Right renal pelvis (tissue), 4 donors: ENCODE results near the gene KRT4. TPM values are rescaled to one million over a fixed set of nuclear protein-coding genes. Genes with fewer than 3 reads are reported as not detected.
"Not testable (repeated sequence)": the region's sequence is repeated elsewhere in the genome, so short reads cannot be mapped to it uniquely, and the experiment has no call there.

Experiments
- DNase-seq, 4 donors: peaks; one replicate each; pipeline ENCODE4 v3.0.0-alpha.2; 2013; ENCODE audit warnings: low read depth in 4 of 4, low spot score in 3 of 4, missing footprints in 1 of 4
- polyA plus RNA-seq, 4 donors: library from polyadenylated mRNA; unstranded; fragments of 120-200 nt; gene quantifications; one replicate each; pipeline ENCODE4 v1.2.1, GENCODE V29; 2013; ENCODE audit not compliant: insufficient read length in 4 of 4

KRT4 gene
- polyA plus RNA-seq, 4 donors: 0.28 to 0.58 (median 0.34) TPM

DNA sequence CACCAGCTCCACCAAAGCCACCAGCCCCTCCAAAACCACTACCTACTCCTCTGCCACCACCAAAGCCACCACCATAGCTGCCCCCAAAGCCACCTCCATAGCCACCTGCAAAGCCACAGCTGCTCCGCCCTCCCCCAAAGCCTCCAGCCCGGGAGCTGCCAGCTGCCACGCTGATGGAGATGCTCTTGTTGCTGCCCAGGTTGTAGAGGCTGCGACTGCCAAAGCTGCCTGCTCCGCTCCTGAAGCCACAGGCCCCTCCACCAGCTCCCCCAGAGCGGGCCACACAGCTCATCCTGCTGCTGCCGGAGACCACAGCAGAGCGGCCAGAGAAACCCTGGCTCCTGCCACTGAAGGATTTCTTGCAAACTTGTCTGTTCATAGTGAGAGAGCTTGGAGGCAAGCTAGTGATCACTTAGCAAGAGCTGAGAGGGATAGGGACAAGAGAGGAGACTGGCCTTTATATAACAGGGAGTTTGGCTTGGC is 37.0 kb downstream of the KRT4 start, which contains the start of gene KRT76:
Gene KRT76 (minus strand): TSS at position 433 of the 483 bp plus-strand sequence. CDS start 54 bp downstream, at position 379.
- DNase-seq: no peak

DNA sequence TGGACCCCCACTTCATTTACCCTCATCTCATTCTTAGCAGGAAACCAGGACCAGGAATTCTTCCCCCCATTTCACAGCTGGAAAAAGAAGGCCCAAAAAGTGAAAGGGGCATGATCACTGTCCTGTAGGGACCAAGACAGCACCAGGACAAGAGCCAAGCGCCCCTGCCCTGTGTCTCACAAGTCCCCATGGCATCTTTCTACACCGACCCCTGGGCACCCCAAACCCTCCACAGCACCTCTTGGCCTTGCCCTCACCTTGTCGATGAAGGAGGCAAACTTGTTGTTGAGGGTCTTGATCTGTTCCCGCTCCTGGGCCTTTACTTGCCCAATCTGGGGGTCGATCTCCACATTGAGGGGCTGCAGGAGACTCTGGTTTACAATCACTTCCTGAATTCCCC is 37.5 kb downstream of the KRT4 start:
- no peak for DNase-seq

DNA sequence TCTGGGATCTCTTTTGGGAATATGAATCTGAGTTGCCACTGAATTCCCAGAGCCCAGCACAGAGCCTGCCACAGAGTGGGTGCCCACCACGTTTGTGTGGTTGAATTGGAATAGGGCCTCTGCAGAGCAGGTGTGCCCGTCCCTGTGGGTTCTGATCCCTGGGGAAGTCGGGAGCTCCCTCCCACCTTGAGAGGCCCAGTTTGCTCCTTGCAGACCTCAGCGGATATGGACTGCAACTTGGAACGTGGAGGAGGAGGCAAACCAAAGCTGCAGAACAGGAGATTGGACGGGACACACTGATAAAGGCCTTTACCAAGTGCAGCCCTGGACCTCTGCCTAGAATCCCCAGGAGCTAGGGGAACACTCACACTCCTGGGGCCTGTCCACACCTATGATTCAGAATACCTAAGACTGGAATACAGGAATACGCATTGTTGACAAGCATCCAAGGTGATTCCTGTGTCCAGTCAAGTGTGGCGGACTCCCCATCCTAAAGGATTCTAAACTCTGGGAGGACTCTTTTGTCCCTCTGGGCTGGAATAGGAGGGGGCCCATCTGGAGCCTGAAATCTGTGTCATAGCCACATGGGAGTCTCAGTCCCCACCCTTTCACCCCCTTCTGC is 39.2 kb downstream of the KRT4 start:
- no peak for DNase-seq

DNA sequence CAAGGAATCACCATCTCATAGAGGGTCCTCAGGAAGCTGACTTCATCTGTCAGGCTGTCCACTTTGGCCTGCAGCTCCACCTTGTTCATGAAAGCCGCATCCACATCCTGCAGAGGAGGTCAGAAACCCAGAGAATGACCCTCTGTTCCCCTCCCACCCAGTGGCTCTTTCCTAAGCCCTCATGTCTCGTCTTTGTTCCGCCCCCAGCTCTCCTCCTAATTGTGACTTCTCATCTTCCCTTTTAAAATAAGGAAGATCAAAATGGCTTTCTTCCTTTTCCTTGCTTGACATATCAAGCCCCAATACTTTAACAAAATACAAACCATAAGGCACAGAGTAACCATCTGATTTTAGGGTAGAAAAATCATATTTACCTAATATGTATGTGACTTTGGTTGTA is 41.1 kb downstream of the KRT4 start:
- DNase-seq: no peak

DNA sequence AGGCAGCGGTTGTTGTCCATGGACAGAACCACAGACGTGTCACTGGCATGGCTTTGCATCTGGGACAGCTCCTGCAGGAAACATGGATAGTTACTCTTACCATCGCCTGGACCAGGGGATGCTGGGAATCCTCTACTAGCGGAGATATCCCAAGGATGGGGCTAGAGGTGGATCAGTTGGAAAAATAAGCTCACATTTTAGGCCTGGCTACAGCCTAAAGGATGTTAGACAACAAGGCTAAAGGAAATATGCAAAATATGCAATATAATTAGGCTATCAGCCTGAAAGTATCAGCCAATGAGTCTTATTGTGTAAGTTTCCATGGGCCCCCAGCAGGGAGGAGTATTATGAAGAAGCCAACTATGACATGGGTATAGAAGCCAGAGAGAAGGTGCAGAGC is 41.7 kb downstream of the KRT4 start:
- no peak for DNase-seq

DNA sequence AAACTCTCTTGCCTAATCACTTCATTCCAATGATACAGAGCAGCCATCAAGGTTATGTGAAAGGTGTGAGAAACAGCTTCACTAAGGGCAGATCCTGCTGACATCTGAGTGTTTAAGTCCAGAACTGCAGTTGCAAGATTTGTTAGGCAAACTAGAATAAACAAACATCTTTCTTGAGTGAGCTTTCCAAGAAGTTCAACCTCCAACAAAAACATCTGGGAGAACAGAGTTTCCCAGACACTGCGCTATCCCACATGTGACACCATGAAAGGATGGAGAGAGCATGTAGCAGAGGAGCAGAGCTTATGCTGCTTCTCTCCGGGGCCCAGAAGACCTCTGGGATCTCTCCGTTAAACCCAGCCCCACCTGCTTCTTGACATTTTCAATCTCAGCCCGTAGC is 42.4 kb downstream of the KRT4 start:
- no peak for DNase-seq

DNA sequence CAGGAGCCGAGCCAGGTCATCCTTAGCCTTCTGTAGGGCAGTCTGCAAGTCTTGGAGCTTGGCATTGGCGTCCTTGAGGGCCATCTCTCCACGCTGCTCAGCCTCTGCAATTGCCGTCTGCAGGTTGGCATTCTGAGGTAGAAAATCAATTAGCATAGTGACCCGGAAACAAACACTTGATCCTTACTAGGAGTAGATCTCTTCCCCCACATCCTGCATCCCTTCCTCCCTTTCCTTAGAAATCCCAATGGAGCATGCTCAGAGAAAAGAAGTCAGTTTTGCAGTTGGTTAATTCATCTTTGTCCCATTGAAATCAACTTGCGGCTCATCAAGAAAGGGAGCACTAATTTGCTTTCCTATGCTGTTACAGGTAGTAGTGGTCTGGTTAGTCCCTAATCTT is 42.8 kb downstream of the KRT4 start:
- no peak for DNase-seq

DNA sequence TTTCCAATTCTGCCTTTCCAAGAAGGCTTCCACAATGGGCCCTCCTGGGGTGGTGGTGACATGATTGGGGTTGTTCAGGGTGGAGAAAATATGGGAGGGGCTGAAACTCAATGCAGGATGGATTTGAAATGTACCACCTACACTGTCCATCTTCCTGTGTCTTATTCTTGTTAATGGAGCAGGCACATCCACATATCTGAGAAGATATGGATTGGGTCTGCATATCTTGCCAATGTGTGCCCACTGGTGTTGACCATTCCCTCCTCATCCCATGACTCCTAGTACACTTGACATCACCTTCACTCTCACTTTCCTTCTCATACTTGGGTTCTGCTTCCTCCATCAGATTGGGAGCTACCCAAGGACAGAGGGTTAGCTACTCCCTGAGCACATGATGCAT is 44.0 kb downstream of the KRT4 start:
- no peak for DNase-seq

DNA sequence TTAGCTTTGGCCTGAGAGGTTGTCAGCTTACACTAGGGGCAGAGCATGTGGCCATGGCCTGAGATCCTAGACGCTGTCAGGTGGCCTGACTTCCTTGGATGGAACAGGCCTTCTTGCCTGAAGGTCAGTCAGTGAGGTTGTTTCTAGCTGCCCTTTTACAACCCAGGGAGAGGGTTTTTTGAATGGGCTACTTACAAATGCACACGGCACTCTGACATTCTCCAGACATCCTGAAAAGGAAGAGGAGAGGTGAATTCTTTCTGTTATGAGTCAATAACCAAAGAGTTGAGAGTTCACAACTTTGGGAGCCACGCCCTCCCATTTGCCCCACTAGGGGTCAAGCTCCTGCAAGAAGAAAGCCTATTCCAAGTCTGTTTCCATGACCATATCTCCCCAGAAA is 44.6 kb downstream of the KRT4 start:
- DNase-seq: no peak

DNA sequence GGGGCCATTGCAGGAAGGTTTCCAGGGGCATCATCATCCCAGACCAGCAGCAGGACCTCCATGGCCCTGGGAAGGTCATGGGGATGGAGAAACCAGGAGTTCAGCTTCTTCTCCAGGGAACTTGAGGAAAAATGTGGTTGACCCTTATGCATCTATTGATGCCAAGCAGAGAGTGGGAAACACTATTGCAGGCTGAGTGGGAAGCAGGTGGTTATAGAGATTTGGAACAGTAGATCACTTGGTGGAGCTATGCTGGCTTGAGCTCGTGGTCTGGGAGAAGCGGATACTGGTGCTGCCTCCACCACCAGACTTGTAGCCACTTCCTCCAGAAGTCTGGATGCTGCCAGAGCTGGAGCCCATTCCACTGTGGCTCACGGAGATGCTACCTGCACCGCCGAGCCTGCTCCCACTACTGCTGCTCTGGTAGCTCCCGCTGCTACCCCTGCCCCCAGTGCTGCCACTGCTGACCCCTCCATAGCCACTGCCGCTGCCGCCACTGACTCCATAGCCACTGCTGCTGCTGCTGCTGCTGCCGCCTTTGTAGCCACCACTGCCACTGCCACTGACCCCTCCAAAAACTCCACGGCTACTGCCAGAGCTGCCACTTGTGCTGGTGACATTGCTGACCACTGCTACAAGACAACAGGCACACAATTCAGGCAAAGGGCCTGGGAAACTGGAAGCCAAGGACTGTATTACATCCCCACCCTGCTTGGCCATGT is 45.3 kb downstream of the KRT4 start:
- DNase-seq: no peak

DNA sequence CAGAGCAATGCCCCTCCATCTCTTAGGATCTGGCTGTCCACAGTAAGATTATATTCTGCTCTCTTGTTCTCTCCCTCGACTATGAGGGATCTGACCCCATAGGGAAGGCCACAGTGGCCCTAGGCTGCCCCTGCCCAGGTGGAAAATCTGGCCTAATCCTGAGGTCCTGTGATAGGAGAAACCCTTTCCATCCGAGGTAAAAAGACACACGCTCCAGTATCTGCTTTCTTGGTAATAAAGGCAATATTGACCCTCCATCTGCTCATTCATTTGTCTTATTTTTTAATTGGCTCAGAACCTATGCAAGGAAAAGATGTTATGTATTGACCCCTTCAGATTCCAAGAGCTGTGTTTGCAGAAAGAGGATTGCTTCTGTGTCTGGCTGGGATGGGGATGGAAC is 46.5 kb downstream of the KRT4 start:
- no peak for DNase-seq

DNA sequence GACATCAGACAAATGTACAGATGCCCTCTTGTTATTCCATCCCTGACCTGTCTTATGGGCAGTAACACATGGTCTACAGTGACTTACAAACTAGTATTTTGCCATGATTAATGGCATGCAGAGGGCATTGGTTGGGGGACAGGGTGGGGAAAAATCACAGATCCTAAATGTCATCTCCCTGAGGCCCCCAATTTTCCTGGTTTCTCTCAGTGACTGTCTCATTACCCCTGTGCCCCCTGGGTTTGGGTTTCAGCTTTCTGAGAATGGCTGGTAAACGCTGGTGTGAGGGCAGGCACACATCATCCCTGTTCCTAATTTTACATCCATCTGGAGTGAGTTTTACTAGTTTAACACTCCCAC is 46.9 kb downstream of the KRT4 start:
- DNase-seq: no peak

DNA sequence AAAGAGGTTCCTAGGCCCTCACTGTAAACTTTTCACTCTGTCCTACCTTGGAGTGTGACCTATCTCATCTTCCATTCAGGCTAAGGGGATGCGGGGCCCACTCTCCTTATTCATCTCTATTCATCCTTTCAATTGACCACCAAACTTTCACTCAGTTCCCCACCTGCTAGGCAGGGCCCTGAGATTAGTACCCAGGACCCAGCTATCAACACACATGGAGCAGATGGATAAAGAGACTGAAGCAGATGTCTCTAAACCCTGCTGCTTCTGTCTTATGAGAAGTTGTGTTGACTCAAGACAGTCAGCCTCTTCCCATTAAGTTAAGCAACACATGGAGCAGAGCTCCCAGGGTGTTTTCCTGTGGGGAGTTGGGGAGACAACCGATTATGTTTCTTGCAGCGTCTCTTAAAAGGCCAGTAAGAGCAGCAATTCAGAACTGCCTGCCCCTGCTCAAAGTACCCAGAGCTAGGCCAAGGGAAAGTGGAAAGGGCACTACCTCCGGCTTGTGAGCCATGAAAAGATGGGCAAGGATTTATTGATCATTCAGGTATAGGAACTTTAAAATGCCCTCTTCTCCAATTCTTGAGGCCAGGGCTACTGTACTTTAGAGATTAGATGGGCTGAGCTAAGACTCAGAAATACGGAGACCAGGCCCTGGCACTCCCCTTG is 47.4 kb downstream of the KRT4 start:
- DNase-seq: no peak

DNA sequence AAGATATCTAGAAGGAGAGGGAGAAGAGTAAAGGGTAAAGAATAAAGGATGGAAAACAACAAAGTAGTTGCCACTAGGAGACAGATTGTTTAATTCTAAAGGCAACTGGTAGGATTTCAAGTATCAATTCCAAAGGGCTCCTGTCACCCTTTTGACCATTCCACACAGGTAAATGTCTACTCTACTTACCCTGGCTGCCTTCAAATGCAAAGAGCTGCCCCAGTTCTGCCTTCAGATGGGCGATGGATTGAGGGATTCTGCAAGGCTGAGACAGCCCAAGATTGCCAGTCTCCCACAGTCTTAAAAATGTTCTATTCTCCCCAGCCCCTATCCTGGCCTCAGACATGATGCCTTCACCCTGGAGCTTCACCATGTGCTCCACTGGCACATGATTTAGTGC is 48.2 kb downstream of the KRT4 start:
- DNase-seq: no peak

DNA sequence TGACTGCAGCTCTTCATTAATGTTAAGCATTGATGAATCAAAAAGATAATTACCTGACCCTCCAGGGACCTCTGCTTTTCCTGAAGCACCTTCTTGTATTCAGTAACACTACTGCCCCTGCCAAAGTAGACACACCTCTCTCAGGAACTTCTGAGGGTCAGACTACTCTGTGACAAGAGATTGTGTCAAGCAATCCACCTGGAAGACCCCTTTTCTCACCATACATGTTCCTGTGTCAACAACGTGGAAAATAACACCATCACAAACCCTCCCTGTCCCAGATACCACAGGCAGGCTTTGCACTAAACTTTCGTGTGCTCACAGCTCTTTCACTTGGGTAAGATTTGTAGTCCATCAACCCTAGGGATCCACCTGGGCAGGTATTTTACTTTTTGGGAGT is 49.9 kb downstream of the KRT4 start:
- no peak for DNase-seq

DNA sequence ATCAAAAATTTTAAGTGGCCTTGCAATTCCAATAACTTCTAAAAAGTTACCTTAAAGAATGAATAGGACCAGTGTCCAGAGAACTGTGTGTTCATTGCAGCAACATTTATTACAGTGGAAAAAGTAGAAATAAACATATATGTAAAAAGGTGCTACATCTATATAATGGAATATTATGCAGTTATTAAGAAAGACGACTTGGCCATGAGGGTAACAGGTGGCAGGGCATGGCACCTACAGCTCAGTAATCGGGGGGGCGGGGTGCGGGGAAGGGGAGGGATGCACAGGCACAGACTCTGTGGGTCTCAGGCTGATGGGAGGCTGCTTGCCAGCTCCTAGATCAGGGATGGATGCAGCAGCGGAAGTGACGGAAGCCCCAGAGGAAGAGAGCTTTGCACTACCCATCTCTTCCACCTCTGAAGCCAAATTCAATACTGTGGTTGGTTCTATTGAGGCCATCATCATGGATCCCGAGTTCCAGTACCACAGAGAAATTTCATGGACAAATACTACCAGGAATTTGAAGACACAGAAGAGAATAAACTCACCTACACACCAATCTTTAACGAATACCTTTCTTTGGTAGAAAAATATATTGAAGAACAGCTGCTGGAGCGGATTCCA is 50.8 kb downstream of the KRT4 start:
- no peak for DNase-seq

DNA sequence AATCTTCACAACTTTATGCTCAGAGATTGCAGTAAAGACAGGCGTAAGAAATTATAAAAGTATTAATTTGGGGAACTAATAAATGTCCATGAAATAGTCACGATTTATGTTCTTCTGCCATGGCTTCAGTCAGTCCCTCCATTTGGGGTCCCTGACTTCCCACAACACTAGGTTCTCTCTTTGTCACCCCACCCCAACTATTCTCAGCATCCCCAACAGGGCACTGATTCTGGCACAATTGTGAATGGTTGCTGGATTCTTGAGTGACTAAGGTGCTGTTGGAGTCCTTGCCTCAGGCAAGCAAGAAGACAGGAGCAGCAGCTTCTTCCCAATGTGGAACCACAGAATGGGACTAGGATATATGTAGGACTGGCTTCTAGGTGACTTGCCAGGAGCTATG is 52.1 kb downstream of the KRT4 start:
- DNase-seq: no peak

DNA sequence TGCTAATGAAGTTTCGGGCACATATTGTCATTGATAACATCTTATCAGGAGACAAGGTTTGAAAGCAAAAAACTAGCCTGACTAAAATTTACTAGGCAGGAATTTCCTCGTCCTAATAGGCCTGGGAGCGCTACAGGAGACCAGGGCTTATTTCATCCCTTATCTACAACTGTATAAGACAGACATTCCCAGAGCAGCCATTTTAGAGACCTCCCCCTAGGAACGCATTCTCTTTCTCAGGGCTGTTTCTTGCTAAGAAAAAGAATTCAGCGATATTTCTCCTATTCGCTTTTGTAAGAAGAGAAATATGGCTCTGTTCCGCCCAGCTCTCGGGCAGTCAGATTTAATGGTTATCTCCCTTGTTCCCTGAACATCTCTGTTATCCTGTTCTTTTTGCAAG is 52.7 kb downstream of the KRT4 start:
- not testable (repeated sequence) for DNase-seq

DNA sequence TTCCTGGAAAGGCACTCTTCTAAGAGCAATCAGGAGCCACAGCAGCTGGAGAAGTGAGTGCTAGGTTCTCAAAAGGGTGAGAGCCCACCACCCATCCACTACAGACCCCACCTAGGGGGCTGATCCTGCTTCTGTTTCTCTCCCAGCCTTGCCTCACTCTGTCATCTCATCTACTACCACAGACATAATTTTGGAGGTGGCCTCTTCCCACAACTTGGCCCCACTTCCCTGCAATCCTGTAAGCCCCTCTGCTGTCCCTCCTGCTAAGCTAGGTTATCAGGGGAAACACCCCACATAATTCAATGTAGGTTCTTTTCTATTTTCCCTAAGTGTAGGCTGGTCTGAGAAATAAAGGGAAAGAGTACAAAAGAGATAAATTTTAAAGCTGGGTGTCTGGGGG is 53.3 kb downstream of the KRT4 start:
- no peak for DNase-seq

DNA sequence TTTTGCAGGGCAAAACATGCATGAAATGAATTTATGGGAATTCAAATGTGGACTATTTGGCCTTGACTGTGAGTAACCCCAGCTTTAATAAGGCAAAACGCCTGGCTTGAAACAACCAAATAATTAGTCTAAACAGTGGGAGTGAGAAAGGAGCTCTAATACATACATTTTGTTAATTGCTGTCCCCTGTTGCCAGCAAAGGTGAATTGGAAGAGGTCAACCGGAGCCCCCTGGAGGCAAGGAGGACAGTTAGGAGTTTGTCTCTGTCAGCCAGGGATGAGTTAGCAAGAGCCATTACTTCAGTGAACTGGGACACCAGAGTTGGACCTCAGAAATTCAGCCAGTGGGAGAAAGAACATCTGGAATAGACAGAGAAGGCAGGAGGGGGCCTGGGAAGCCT is 54.2 kb downstream of the KRT4 start:
- no peak for DNase-seq

DNA sequence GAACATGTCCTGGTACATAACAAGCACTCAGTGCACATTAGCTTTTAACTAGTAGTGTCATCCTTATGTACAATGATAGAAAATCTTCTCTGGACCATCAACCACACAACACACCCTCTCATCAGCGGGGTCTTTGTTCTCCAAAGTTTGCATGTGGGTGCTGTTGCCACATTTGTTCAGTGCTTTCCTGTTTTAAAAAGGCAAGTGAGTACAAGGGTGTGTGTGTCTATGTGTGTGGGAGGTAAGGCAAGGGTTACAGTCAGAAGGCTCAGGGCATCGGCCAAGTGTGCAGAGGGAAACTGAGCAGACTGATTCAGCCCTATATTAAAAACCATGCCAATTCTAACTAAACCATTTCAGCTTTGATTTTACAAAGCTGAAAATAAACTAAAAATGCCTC is 54.7 kb downstream of the KRT4 start:
- no peak for DNase-seq
